PC-3 (cell line): ENCODE data around the gene TMEM270.

Source experiments
- EZH2 ChIP-seq: fragments of 300-600 bp; sonication (generic); IDR thresholded peaks from one replicate; pipeline ENCODE4 v1.6.1; 2017; ENCODE audit warnings: antibody characterized with exemption, mild to moderate bottlenecking, low read length; ENCODE audit not compliant: unreplicated experiment
- EZH2phosphoT487 ChIP-seq: fragments of 300-600 bp; sonication (generic); IDR thresholded peaks from 2 replicates; pipeline ENCODE4 v1.6.1; 2018; ENCODE audit warnings: mild to moderate bottlenecking, antibody characterized with exemption, low read length, borderline replicate concordance
- TF ChIP-seq, protein P1 (sequence below): fragments of 300-600 bp; sonication (generic); conservative IDR thresholded peaks from 2 replicates; pipeline ENCODE4 v1.5.1; 2017; ENCODE audit warnings: antibody characterized with exemption, low read depth, mild to moderate bottlenecking, low read length

DNA sequence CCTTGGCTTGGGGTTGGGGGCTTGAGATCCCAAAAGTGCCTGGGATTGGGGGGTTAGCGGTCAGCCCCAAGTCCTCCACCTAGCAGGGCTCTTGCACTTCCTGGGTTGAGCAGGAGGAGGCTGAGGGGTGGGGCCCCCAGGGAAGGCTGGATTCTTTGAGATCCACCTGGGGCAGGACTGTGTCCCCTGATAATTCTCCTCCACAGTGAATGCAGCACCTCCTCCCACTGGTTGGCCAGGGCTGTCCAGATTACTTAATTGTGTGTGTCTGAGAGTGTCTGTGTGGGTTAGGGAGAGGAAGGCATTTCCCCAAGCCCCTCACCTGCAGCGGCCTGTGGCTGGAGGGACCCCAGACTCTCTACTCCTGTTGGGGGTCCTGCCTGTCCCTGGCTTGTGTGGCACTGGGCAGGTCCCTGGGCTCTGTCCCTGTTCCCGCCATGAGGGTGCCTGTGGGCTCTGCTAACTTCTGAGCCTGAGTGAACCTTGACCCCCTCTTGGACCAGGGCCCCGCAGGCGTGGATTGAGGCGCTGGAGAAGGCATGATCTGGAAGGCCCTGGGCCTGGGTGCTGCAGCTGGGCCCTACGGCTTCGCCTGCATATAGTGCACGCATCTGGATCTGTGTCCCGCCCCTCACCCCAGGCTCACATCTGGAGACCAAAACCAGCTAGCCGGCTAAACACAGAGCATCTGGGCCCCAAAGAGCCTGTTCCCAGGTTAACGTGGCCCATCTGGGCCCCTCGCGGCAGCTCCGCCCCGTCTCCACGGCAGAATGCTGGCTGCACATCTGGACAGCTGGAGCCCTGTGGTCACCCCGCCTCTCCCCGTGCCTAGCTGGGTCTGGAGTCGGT is 10.4 kb downstream of the TMEM270 start:
- TF ChIP-seq, protein P1, sequence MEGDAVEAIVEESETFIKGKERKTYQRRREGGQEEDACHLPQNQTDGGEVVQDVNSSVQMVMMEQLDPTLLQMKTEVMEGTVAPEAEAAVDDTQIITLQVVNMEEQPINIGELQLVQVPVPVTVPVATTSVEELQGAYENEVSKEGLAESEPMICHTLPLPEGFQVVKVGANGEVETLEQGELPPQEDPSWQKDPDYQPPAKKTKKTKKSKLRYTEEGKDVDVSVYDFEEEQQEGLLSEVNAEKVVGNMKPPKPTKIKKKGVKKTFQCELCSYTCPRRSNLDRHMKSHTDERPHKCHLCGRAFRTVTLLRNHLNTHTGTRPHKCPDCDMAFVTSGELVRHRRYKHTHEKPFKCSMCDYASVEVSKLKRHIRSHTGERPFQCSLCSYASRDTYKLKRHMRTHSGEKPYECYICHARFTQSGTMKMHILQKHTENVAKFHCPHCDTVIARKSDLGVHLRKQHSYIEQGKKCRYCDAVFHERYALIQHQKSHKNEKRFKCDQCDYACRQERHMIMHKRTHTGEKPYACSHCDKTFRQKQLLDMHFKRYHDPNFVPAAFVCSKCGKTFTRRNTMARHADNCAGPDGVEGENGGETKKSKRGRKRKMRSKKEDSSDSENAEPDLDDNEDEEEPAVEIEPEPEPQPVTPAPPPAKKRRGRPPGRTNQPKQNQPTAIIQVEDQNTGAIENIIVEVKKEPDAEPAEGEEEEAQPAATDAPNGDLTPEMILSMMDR: no peak
- TF ChIP-seq EZH2phosphoT487 (no peak), EZH2 (no peak)
